ENCODE data around the gene GNAI3.

Gene GNAI3

GRCh38 chr1:109652402-109652801, 104.0 kb downstream of the GNAI3 start:
- Histone ChIP-seq H3F3A (ENCODE audit: control insufficient read depth, insufficient read depth) (no peaks in the 10 kb centered on the region), H4K20me1 (ENCODE audit: control insufficient read depth, insufficient read depth, low read depth, low read length) (no peaks in the 10 kb centered on the region), H3K36me3 (ENCODE audit: control insufficient read depth, low read length) (no peaks in the 10 kb centered on the region), H3K4me2 (ENCODE audit: low read length) (no peak overlapping the region), H3K79me2 (ENCODE audit: control insufficient read depth, low read length) (no peaks in the 10 kb centered on the region), H3K4me1 (ENCODE audit: control insufficient read depth, low read length) (peaks cover 21% of the 10 kb centered on the region), H3K27me3 (ENCODE audit: control insufficient read depth, low read length) (peaks cover 35% of the 10 kb centered on the region), H3K27ac (ENCODE audit: low read depth, low read length) (no peak overlapping the region), H3K4me3 (ENCODE audit: low read length) (no peak overlapping the region), H3K9me3 (ENCODE audit: control insufficient read depth, insufficient read depth, low read length) (no peaks in the 10 kb centered on the region), H3K9me2 (replicated peaks; ENCODE audit: control insufficient read depth, low read length) (no peaks in the 10 kb centered on the region)
- TF ChIP-seq CTCF (IDR thresholded peaks at IDR 0.05; ENCODE audit: low read depth, low read length, poor library complexity, severe bottlenecking) (no peak), EZH2phosphoT487 (IDR thresholded peaks at IDR 0.05; ENCODE audit: borderline replicate concordance, low read length) (no peak)

DNA sequence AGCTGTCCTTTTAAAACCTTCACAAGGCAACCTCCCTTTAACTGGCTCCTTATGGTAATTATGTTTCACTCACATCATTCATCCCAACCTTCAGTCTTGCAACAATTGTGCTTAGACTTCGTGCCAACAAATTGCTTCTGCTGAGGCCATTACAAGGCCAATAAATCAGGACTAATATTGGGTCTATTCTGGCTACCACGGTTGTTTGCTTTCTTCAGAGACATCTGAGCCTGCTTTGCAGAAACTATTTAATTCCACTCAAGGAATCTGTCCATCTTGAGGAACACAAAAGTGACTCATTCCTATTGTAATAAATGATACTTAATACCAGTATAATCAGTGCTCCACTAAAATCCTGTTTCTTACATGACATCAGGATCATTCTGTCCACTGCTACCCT, 104.9 kb downstream of the GNAI3 start:
- Histone ChIP-seq H3K4me1 (ENCODE audit: control insufficient read depth, low read length) (peaks cover 21% of the 10 kb centered on the region), H3K79me2 (ENCODE audit: control insufficient read depth, low read length) (no peaks in the 10 kb centered on the region), H3F3A (ENCODE audit: control insufficient read depth, insufficient read depth) (no peaks in the 10 kb centered on the region), H3K27ac (ENCODE audit: low read depth, low read length) (no peak overlapping the region), H3K36me3 (ENCODE audit: control insufficient read depth, low read length) (no peaks in the 10 kb centered on the region), H3K9me2 (replicated peaks; ENCODE audit: control insufficient read depth, low read length) (no peaks in the 10 kb centered on the region), H3K4me3 (ENCODE audit: low read length) (no peak overlapping the region), H3K27me3 (ENCODE audit: control insufficient read depth, low read length) (peaks cover 35% of the 10 kb centered on the region), H3K4me2 (ENCODE audit: low read length) (no peak overlapping the region), H4K20me1 (ENCODE audit: control insufficient read depth, insufficient read depth, low read depth, low read length) (no peaks in the 10 kb centered on the region), H3K9me3 (ENCODE audit: control insufficient read depth, insufficient read depth, low read length) (no peaks in the 10 kb centered on the region)
- TF ChIP-seq EZH2phosphoT487 (IDR thresholded peaks at IDR 0.05; ENCODE audit: borderline replicate concordance, low read length) (no peak), CTCF (IDR thresholded peaks at IDR 0.05; ENCODE audit: low read depth, low read length, poor library complexity, severe bottlenecking) (no peak)

DNA sequence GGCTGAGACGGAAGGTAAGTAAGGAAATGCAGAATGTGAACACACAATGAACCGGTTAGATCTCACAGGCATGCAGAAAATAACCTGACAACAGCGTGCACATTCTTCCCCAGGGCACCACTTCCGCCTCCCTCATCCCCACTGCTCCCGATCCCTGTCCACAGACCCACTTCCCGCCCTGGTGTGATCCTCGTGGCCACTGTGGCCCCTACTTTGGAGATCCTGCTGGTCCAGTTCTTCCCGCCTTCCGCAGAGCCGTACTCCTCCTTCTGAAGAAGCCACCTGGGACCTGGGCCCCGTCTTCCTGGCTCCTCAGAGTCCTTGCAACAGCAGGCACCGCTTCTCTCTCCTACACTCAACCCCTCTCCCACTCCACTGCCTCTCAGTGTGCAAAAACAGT, 106.1 kb downstream of the GNAI3 start:
- Histone ChIP-seq H3K27ac (ENCODE audit: low read depth, low read length) (no peak overlapping the region), H3K36me3 (ENCODE audit: control insufficient read depth, low read length) (no peaks in the 10 kb centered on the region), H3K4me3 (ENCODE audit: low read length) (no peak overlapping the region), H3F3A (ENCODE audit: control insufficient read depth, insufficient read depth) (no peaks in the 10 kb centered on the region), H3K9me2 (replicated peaks; ENCODE audit: control insufficient read depth, low read length) (no peaks in the 10 kb centered on the region), H3K4me1 (ENCODE audit: control insufficient read depth, low read length) (peaks cover 18% of the 10 kb centered on the region), H4K20me1 (ENCODE audit: control insufficient read depth, insufficient read depth, low read depth, low read length) (no peaks in the 10 kb centered on the region), H3K79me2 (ENCODE audit: control insufficient read depth, low read length) (no peaks in the 10 kb centered on the region), H3K4me2 (ENCODE audit: low read length) (no peak overlapping the region), H3K27me3 (ENCODE audit: control insufficient read depth, low read length) (peaks cover 35% of the 10 kb centered on the region), H3K9me3 (ENCODE audit: control insufficient read depth, insufficient read depth, low read length) (no peaks in the 10 kb centered on the region)
- TF ChIP-seq EZH2phosphoT487 (IDR thresholded peaks at IDR 0.05; ENCODE audit: borderline replicate concordance, low read length) (no peak), CTCF (IDR thresholded peaks at IDR 0.05; ENCODE audit: low read depth, low read length, poor library complexity, severe bottlenecking) (no peak)
